Measurements from ENCODE around the gene CLMN. TPM values are rescaled to one million over a fixed set of nuclear protein-coding genes. Genes with fewer than 3 reads are reported as not detected.
"Not testable (repeated sequence)": the region's sequence is repeated elsewhere in the genome, so short reads cannot be mapped to it uniquely, and the experiment has no call there.

The CLMN gene
- polyA plus RNA-seq, 3 donors, result 22.0 to 33.7 (median 23.2) TPM

- H3K9ac ChIP-seq (ENCODE audit: insufficient read depth, low read length, poor library complexity, severe bottlenecking), result no peak overlapping the region
- no peaks in the 10 kb centered on the region for H3K36me3 ChIP-seq (replicated peaks in 1 of 2; ENCODE audit: control insufficient read depth in 1 of 2, insufficient read depth in 2 of 2, low read length in 2 of 2)
- no peak for TF ChIP-seq CTCF (IDR thresholded peaks at IDR 0.05)
- H3K9me3 ChIP-seq (replicated peaks in 1 of 2; ENCODE audit: control insufficient read depth in 1 of 2, insufficient read depth in 1 of 2, low read length in 2 of 2), result no peaks in the 10 kb centered on the region
- intact Hi-C loops (cut with micrococcal nuclease), result loop anchor here in 1 of 2 donors (10.0 kb wide), 1 partner anchor 144 kb away; no protein-coding TSS in a partner anchor
- WGBS (ENCODE audit: insufficient coverage), result 82% methylated on average over 6 of the region's 8 CpGs
- no peak overlapping the region for H3K4me3 Mint-ChIP-seq
- H3K9me3 Mint-ChIP-seq, result peaks cover 0 to 3% (median 0%) of the 10 kb centered on the region in 7 donors
- no peak overlapping the region for H3K4me2 ChIP-seq (replicated peaks; ENCODE audit: extremely low read depth, low read length, poor library complexity, severe bottlenecking)
- no peaks in the 10 kb centered on the region for H3K27me3 ChIP-seq (ENCODE audit: control insufficient read depth in 2 of 2, insufficient read depth in 2 of 2, low read length in 2 of 2)
- H3K4me1 Mint-ChIP-seq, result peaks cover 39% of the 10 kb centered on the region
- no peak for DNase-seq
- H4K20me1 ChIP-seq (ENCODE audit: insufficient read depth, low read length), result no peaks in the 10 kb centered on the region
- no peak overlapping the region for H3K27ac ChIP-seq (ENCODE audit: low read depth in 1 of 2, low read length in 2 of 2)
- peaks cover 0 to 2% (median 1%) of the 10 kb centered on the region in 3 donors for H3K27me3 Mint-ChIP-seq (ENCODE audit: low read depth in 3 of 3)
- H3K4me3 ChIP-seq (replicated peaks in 1 of 3; ENCODE audit: low read depth in 2 of 3, low read length in 3 of 3), result no peak overlapping the region
- H2AFZ ChIP-seq (ENCODE audit: insufficient read depth, low read depth, low read length, poor library complexity, severe bottlenecking), result no peak overlapping the region
- H3K79me2 ChIP-seq (ENCODE audit: insufficient read depth, low read length), result peaks cover 6% of the 10 kb centered on the region
- H3K27ac Mint-ChIP-seq, result no peak overlapping the region
- H3K4me1 ChIP-seq (ENCODE audit: control insufficient read depth in 1 of 2, insufficient read depth in 2 of 2, low read length in 2 of 2), result peaks cover 36 to 38% of the 10 kb centered on the region in 2 donors
- peaks cover 8 to 11% of the 10 kb centered on the region in 2 donors for H3K36me3 Mint-ChIP-seq
Observed at GRCh38 chr14:95180966-95181741, 138.6 kb downstream of the CLMN start.

GRCh38 chr14:95175670-95176069 is 144.0 kb downstream of the CLMN start:
- H3K36me3 Mint-ChIP-seq; H3K27me3 ChIP-seq (ENCODE audit: control insufficient read depth in 2 of 2, insufficient read depth in 2 of 2, low read length in 2 of 2); H3K4me3 Mint-ChIP-seq; H4K20me1 ChIP-seq (ENCODE audit: insufficient read depth, low read length); H3K9me3 Mint-ChIP-seq; H3K9me3 ChIP-seq (replicated peaks in 1 of 2; ENCODE audit: control insufficient read depth in 1 of 2, insufficient read depth in 1 of 2, low read length in 2 of 2); intact Hi-C loops (cut with micrococcal nuclease); H3K9ac ChIP-seq (ENCODE audit: insufficient read depth, low read length, poor library complexity, severe bottlenecking); H3K4me3 ChIP-seq (replicated peaks in 1 of 3; ENCODE audit: low read depth in 2 of 3, low read length in 3 of 3); H3K36me3 ChIP-seq (replicated peaks in 1 of 2; ENCODE audit: control insufficient read depth in 1 of 2, insufficient read depth in 2 of 2, low read length in 2 of 2); DNase-seq; H3K27me3 Mint-ChIP-seq (ENCODE audit: low read depth in 3 of 3); H3K79me2 ChIP-seq (ENCODE audit: insufficient read depth, low read length); H3K27ac ChIP-seq (ENCODE audit: low read depth in 1 of 2, low read length in 2 of 2); H3K27ac Mint-ChIP-seq; H2AFZ ChIP-seq (ENCODE audit: insufficient read depth, low read depth, low read length, poor library complexity, severe bottlenecking); H3K4me2 ChIP-seq (replicated peaks; ENCODE audit: extremely low read depth, low read length, poor library complexity, severe bottlenecking): not testable (repeated sequence)
- no CpG with 5 or more reads among the region's 3 CpGs for WGBS (ENCODE audit: insufficient coverage)
- peaks cover 24% of the 10 kb centered on the region for H3K4me1 Mint-ChIP-seq
- peaks cover 24 to 25% of the 10 kb centered on the region in 2 donors for H3K4me1 ChIP-seq (ENCODE audit: control insufficient read depth in 1 of 2, insufficient read depth in 2 of 2, low read length in 2 of 2)
